ENCODE measurements around the gene QKI.

QKI gene

GRCh38 chr6:163513570-163514166 is 99.2 kb downstream of the QKI start:
- Histone ChIP-seq H3K36me3 (ENCODE audit: control insufficient read depth, insufficient read depth, low read length) (no peaks in the 10 kb centered on the region), H3K4me1 (ENCODE audit: control insufficient read depth, insufficient read depth, low read length, poor library complexity, severe bottlenecking) (no peaks in the 10 kb centered on the region), H3K27ac (ENCODE audit: insufficient read depth, low read length, poor library complexity, severe bottlenecking) (no peak overlapping the region), H3K9me3 (ENCODE audit: control insufficient read depth, low read length) (no peaks in the 10 kb centered on the region), H3K4me3 (ENCODE audit: insufficient read depth, low read depth, low read length, poor library complexity, severe bottlenecking) (no peak overlapping the region), H3K27me3 (replicated peaks; ENCODE audit: control insufficient read depth, insufficient read depth, low read length, poor library complexity, severe bottlenecking) (no peaks in the 10 kb centered on the region)
- DNase-seq = no peak

- DNase-seq = no peak
- no peaks in the 10 kb centered on the region for H3K9me3 ChIP-seq (ENCODE audit: control insufficient read depth, low read length)
- H3K4me3 ChIP-seq (ENCODE audit: insufficient read depth, low read depth, low read length, poor library complexity, severe bottlenecking) = no peak overlapping the region
- H3K27me3 ChIP-seq (replicated peaks; ENCODE audit: control insufficient read depth, insufficient read depth, low read length, poor library complexity, severe bottlenecking) = no peaks in the 10 kb centered on the region
- H3K4me1 ChIP-seq (ENCODE audit: control insufficient read depth, insufficient read depth, low read length, poor library complexity, severe bottlenecking) = no peaks in the 10 kb centered on the region
- no peak overlapping the region for H3K27ac ChIP-seq (ENCODE audit: insufficient read depth, low read length, poor library complexity, severe bottlenecking)
- no peaks in the 10 kb centered on the region for H3K36me3 ChIP-seq (ENCODE audit: control insufficient read depth, insufficient read depth, low read length)
Observed at GRCh38 chr6:163516908-163517307, 102.4 kb downstream of the QKI start.

GRCh38 chr6:163520956-163521355 is 106.4 kb downstream of the QKI start:
- Histone ChIP-seq H3K4me3 (ENCODE audit: insufficient read depth, low read depth, low read length, poor library complexity, severe bottlenecking) (no peak overlapping the region), H3K4me1 (ENCODE audit: control insufficient read depth, insufficient read depth, low read length, poor library complexity, severe bottlenecking) (no peaks in the 10 kb centered on the region)

GRCh38 chr6:163522033-163522432 is 107.5 kb downstream of the QKI start:
- Histone ChIP-seq H3K9me3 (ENCODE audit: control insufficient read depth, low read length) (no peaks in the 10 kb centered on the region), H3K27me3 (replicated peaks; ENCODE audit: control insufficient read depth, insufficient read depth, low read length, poor library complexity, severe bottlenecking) (no peaks in the 10 kb centered on the region), H3K4me1 (ENCODE audit: control insufficient read depth, insufficient read depth, low read length, poor library complexity, severe bottlenecking) (no peaks in the 10 kb centered on the region), H3K27ac (ENCODE audit: insufficient read depth, low read length, poor library complexity, severe bottlenecking) (no peak overlapping the region), H3K4me3 (ENCODE audit: insufficient read depth, low read depth, low read length, poor library complexity, severe bottlenecking) (no peak overlapping the region), H3K36me3 (ENCODE audit: control insufficient read depth, insufficient read depth, low read length) (no peaks in the 10 kb centered on the region)
- DNase-seq = no peak

More at GRCh38 chr6:163520956-163521355, 106.4 kb downstream of the QKI start:
- H3K27me3 ChIP-seq (replicated peaks; ENCODE audit: control insufficient read depth, insufficient read depth, low read length, poor library complexity, severe bottlenecking) = no peaks in the 10 kb centered on the region
- no peak overlapping the region for H3K27ac ChIP-seq (ENCODE audit: insufficient read depth, low read length, poor library complexity, severe bottlenecking)
- DNase-seq = no peak
- no peaks in the 10 kb centered on the region for H3K36me3 ChIP-seq (ENCODE audit: control insufficient read depth, insufficient read depth, low read length)
- no peaks in the 10 kb centered on the region for H3K9me3 ChIP-seq (ENCODE audit: control insufficient read depth, low read length)

GRCh38 chr6:163525926-163526325 is 111.4 kb downstream of the QKI start:
- H3K36me3 ChIP-seq (ENCODE audit: control insufficient read depth, insufficient read depth, low read length) = no peaks in the 10 kb centered on the region
- H3K27ac ChIP-seq (ENCODE audit: insufficient read depth, low read length, poor library complexity, severe bottlenecking) = no peak overlapping the region
- DNase-seq = no peak
- no peaks in the 10 kb centered on the region for H3K9me3 ChIP-seq (ENCODE audit: control insufficient read depth, low read length)
- no peaks in the 10 kb centered on the region for H3K4me1 ChIP-seq (ENCODE audit: control insufficient read depth, insufficient read depth, low read length, poor library complexity, severe bottlenecking)
- no peaks in the 10 kb centered on the region for H3K27me3 ChIP-seq (replicated peaks; ENCODE audit: control insufficient read depth, insufficient read depth, low read length, poor library complexity, severe bottlenecking)
- no peak overlapping the region for H3K4me3 ChIP-seq (ENCODE audit: insufficient read depth, low read depth, low read length, poor library complexity, severe bottlenecking)

- no peaks in the 10 kb centered on the region for H3K27me3 ChIP-seq (replicated peaks; ENCODE audit: control insufficient read depth, insufficient read depth, low read length, poor library complexity, severe bottlenecking)
- no peaks in the 10 kb centered on the region for H3K36me3 ChIP-seq (ENCODE audit: control insufficient read depth, insufficient read depth, low read length)
- H3K9me3 ChIP-seq (ENCODE audit: control insufficient read depth, low read length) = no peaks in the 10 kb centered on the region
- no peak overlapping the region for H3K27ac ChIP-seq (ENCODE audit: insufficient read depth, low read length, poor library complexity, severe bottlenecking)
- DNase-seq = no peak
- no peak overlapping the region for H3K4me3 ChIP-seq (ENCODE audit: insufficient read depth, low read depth, low read length, poor library complexity, severe bottlenecking)
- no peaks in the 10 kb centered on the region for H3K4me1 ChIP-seq (ENCODE audit: control insufficient read depth, insufficient read depth, low read length, poor library complexity, severe bottlenecking)
Observed at GRCh38 chr6:163526346-163526745, 111.8 kb downstream of the QKI start.

- Histone ChIP-seq H3K4me3 (ENCODE audit: insufficient read depth, low read depth, low read length, poor library complexity, severe bottlenecking) (no peak overlapping the region), H3K36me3 (ENCODE audit: control insufficient read depth, insufficient read depth, low read length) (no peaks in the 10 kb centered on the region), H3K27me3 (replicated peaks; ENCODE audit: control insufficient read depth, insufficient read depth, low read length, poor library complexity, severe bottlenecking) (no peaks in the 10 kb centered on the region), H3K4me1 (ENCODE audit: control insufficient read depth, insufficient read depth, low read length, poor library complexity, severe bottlenecking) (no peaks in the 10 kb centered on the region), H3K9me3 (ENCODE audit: control insufficient read depth, low read length) (no peaks in the 10 kb centered on the region), H3K27ac (ENCODE audit: insufficient read depth, low read length, poor library complexity, severe bottlenecking) (no peak overlapping the region)
- no peak for DNase-seq
Observed at GRCh38 chr6:163527291-163527690, 112.8 kb downstream of the QKI start.

GRCh38 chr6:163529605-163530004 is 115.1 kb downstream of the QKI start:
- H3K27ac ChIP-seq (ENCODE audit: insufficient read depth, low read length, poor library complexity, severe bottlenecking) = no peak overlapping the region
- H3K36me3 ChIP-seq (ENCODE audit: control insufficient read depth, insufficient read depth, low read length) = no peaks in the 10 kb centered on the region

GRCh38 chr6:163530406-163530805 is 115.9 kb downstream of the QKI start:
- DNase-seq = no peak
- no peak overlapping the region for H3K27ac ChIP-seq (ENCODE audit: insufficient read depth, low read length, poor library complexity, severe bottlenecking)
- no peaks in the 10 kb centered on the region for H3K4me1 ChIP-seq (ENCODE audit: control insufficient read depth, insufficient read depth, low read length, poor library complexity, severe bottlenecking)

More at GRCh38 chr6:163529605-163530004, 115.1 kb downstream of the QKI start:
- Histone ChIP-seq H3K27me3 (replicated peaks; ENCODE audit: control insufficient read depth, insufficient read depth, low read length, poor library complexity, severe bottlenecking) (no peaks in the 10 kb centered on the region), H3K4me3 (ENCODE audit: insufficient read depth, low read depth, low read length, poor library complexity, severe bottlenecking) (no peak overlapping the region), H3K4me1 (ENCODE audit: control insufficient read depth, insufficient read depth, low read length, poor library complexity, severe bottlenecking) (no peaks in the 10 kb centered on the region), H3K9me3 (ENCODE audit: control insufficient read depth, low read length) (no peaks in the 10 kb centered on the region)
- DNase-seq = no peak

GRCh38 chr6:163531122-163531521 is 116.6 kb downstream of the QKI start:
- H3K4me3 ChIP-seq (ENCODE audit: insufficient read depth, low read depth, low read length, poor library complexity, severe bottlenecking) = no peak overlapping the region
- DNase-seq = no peak
- H3K4me1 ChIP-seq (ENCODE audit: control insufficient read depth, insufficient read depth, low read length, poor library complexity, severe bottlenecking) = no peaks in the 10 kb centered on the region
- no peak overlapping the region for H3K27ac ChIP-seq (ENCODE audit: insufficient read depth, low read length, poor library complexity, severe bottlenecking)
- H3K36me3 ChIP-seq (ENCODE audit: control insufficient read depth, insufficient read depth, low read length) = no peaks in the 10 kb centered on the region
- H3K9me3 ChIP-seq (ENCODE audit: control insufficient read depth, low read length) = no peaks in the 10 kb centered on the region
- H3K27me3 ChIP-seq (replicated peaks; ENCODE audit: control insufficient read depth, insufficient read depth, low read length, poor library complexity, severe bottlenecking) = no peaks in the 10 kb centered on the region

More at GRCh38 chr6:163530406-163530805, 115.9 kb downstream of the QKI start:
- H3K9me3 ChIP-seq (ENCODE audit: control insufficient read depth, low read length) = no peaks in the 10 kb centered on the region
- H3K27me3 ChIP-seq (replicated peaks; ENCODE audit: control insufficient read depth, insufficient read depth, low read length, poor library complexity, severe bottlenecking) = no peaks in the 10 kb centered on the region
- H3K36me3 ChIP-seq (ENCODE audit: control insufficient read depth, insufficient read depth, low read length) = no peaks in the 10 kb centered on the region
- H3K4me3 ChIP-seq (ENCODE audit: insufficient read depth, low read depth, low read length, poor library complexity, severe bottlenecking) = no peak overlapping the region
